HepG2 (cell line): Measurements from ENCODE around the gene BPIFB6. TPM values are rescaled to one million over a fixed set of nuclear protein-coding genes. Genes with fewer than 3 reads are reported as not detected.
A peak's percentile ranks its signal among the peaks of the same experiment; 100 is the strongest.

Experiments
- GTF3A ChIP-seq: sonication (generic); formaldehyde crosslinking; conservative IDR thresholded peaks from 2 replicates; pipeline ENCODE4 v1.4.0; 2020; ENCODE audit warnings: mild to moderate bottlenecking, missing genetic modification reagents
- HNRNPL ChIP-seq: fragments of 200-400 bp; formaldehyde crosslinking; IDR thresholded peaks from 2 replicates; pipeline ENCODE4 v1.6.1; 2017; ENCODE audit warnings: mild to moderate bottlenecking, low read depth, low read length
- HNRNPUL1 ChIP-seq: fragments of 200-400 bp; formaldehyde crosslinking; IDR thresholded peaks from 2 replicates; pipeline ENCODE4 v1.6.1; 2017; ENCODE audit warnings: low read depth, mild to moderate bottlenecking, low read length, moderate library complexity
- IRF1 ChIP-seq: sonication (generic); formaldehyde crosslinking; IDR thresholded peaks from 2 replicates; pipeline ENCODE4 v1.4.0; 2020; ENCODE audit warnings: low read depth, mild to moderate bottlenecking, missing genetic modification reagents
- IRX3 ChIP-seq: sonication (generic); formaldehyde crosslinking; IDR thresholded peaks from 2 replicates; pipeline ENCODE4 v1.8.1; 2023; ENCODE audit warnings: mild to moderate bottlenecking, low read depth, missing genetic modification reagents, borderline replicate concordance
- KAT8 ChIP-seq: IDR thresholded peaks from 2 replicates; pipeline ENCODE4 v1.6.1; 2016; ENCODE audit warnings: missing genetic modification reagents, missing compliant biosample characterization
- RARG ChIP-seq: sonication (generic); formaldehyde crosslinking; IDR thresholded peaks from 2 replicates; pipeline ENCODE4 v1.4.0; 2020; ENCODE audit warnings: low read depth, mild to moderate bottlenecking, missing genetic modification reagents
- RBFOX2 ChIP-seq: fragments of 200-400 bp; formaldehyde crosslinking; IDR thresholded peaks from 2 replicates; pipeline ENCODE4 v1.6.1; 2017; ENCODE audit warnings: low read depth, mild to moderate bottlenecking, low read length
- SMAD3 ChIP-seq: sonication (generic); formaldehyde crosslinking; IDR thresholded peaks from 2 replicates; pipeline ENCODE4 v1.4.0; 2020; ENCODE audit warnings: missing genetic modification reagents
- TAF15 ChIP-seq: fragments of 200-400 bp; formaldehyde crosslinking; IDR thresholded peaks from one replicate; pipeline ENCODE4 v1.6.1; 2018; ENCODE audit warnings: mild to moderate bottlenecking, low read depth, low read length; ENCODE audit not compliant: poor library complexity, severe bottlenecking
- ZKSCAN1 ChIP-seq: fragments of 150-350 bp; IDR thresholded peaks from 2 replicates; pipeline ENCODE4 v1.6.1; 2014; ENCODE audit warnings: low read length
- ZNF460 ChIP-seq: sonication (generic); formaldehyde crosslinking; IDR thresholded peaks from 2 replicates; pipeline ENCODE4 v1.5.1; 2020; ENCODE audit warnings: missing genetic modification reagents, mild to moderate bottlenecking, borderline replicate concordance
- ZNF549 ChIP-seq: sonication (generic); formaldehyde crosslinking; IDR thresholded peaks from 2 replicates; pipeline ENCODE4 v1.5.0; 2020; ENCODE audit warnings: missing genetic modification reagents
- ZNF605 ChIP-seq: sonication (generic); formaldehyde crosslinking; IDR thresholded peaks from 2 replicates; pipeline ENCODE4 v1.8.0; 2022; ENCODE audit warnings: mild to moderate bottlenecking, missing genetic modification reagents
- ZNF713 ChIP-seq: sonication (generic); formaldehyde crosslinking; IDR thresholded peaks from 2 replicates; pipeline ENCODE4 v1.4.0; 2020; ENCODE audit warnings: mild to moderate bottlenecking, missing genetic modification reagents
- ZNF724P ChIP-seq: sonication (generic); formaldehyde crosslinking; IDR thresholded peaks from 2 replicates; pipeline ENCODE4 v1.8.0; 2022; ENCODE audit warnings: missing genetic modification reagents, borderline replicate concordance
- ZNF740 ChIP-seq: sonication (generic); formaldehyde crosslinking; IDR thresholded peaks from 2 replicates; pipeline ENCODE4 v1.4.0; 2020; ENCODE audit warnings: missing genetic modification reagents
- ZSCAN21 ChIP-seq: sonication (generic); formaldehyde crosslinking; IDR thresholded peaks from 2 replicates; pipeline ENCODE4 v1.8.0; 2022; ENCODE audit warnings: mild to moderate bottlenecking, missing genetic modification reagents, moderate library complexity, borderline replicate concordance
- polyA plus RNA-seq, 8 experiments: library from polyadenylated mRNA; depleted of rRNA in 3 of 8; stranded (reverse) in 7 of 8; unstranded in 1 of 8; fragments of >200 nt; fragmentation: Illumina TruSeq in 4 of 8; extraction: Trizol in 4 of 8; gene quantifications; 2 replicates each; pipeline versions ENCODE4 v1.2.1 to v1.2.3, GENCODE V29; 2011 to 2016; ENCODE audit warnings: low read depth in 4 of 8, missing spikeins in 1 of 8, mixed read lengths in 1 of 8; ENCODE audit not compliant: insufficient read depth in 1 of 8
- total RNA-seq, 5 experiments: library from RNA; depleted of rRNA; stranded (reverse); fragments of >200 nt; fragmentation: Illumina TruSeq; extraction: Trizol; gene quantifications; 2 replicates each; pipeline ENCODE4 v1.2.3, GENCODE V29; 2016; ENCODE audit warnings: low read depth in 1 of 5
- TF ChIP-seq, protein P1 (sequence below): sonication (generic); formaldehyde crosslinking; IDR thresholded peaks from 2 replicates; pipeline ENCODE4 v1.5.1; 2020; ENCODE audit warnings: missing genetic modification reagents, mild to moderate bottlenecking, borderline replicate concordance
- TF ChIP-seq, protein P2 (sequence below): sonication (generic); formaldehyde crosslinking; conservative IDR thresholded peaks from 2 replicates; pipeline ENCODE4 v1.8.0; 2022; ENCODE audit warnings: low read depth, missing genetic modification reagents

Gene BPIFB6
- total and polyA plus RNA-seq, 2 of the 13 experiments (the other 11 are each of a cell fraction or from before 2014, with no cell fraction given), result 0.13 to 1.7 TPM

DNA sequence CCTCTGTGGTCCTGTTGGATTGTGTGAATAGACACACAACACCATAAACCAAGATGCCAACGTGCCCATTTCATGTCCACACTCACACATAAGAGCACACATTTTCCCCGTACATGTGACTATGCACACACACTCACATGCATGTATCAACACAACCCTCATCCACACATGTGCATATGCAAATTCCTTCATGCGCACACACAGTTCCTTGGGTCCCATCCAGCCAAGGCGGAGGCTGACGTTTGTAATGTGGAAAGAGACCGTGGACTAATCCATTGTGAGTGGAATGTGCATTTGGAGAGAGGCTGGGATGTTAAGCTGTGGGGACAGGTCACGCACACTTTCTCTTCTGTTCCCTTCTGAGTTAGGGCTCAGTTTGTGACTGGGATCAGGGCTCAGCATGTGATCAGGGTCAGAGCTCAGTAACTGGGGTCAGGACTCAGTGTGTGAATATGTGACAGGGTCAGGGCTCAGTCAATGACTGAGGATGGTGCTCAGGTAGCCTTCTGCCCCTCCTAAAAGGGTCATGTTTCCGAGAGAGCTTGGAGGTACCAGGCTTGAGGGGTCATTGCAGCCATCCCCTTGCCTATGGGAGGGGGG lies 24.6 kb upstream of the BPIFB6 start (continued):
- TF ChIP-seq, protein P1, sequence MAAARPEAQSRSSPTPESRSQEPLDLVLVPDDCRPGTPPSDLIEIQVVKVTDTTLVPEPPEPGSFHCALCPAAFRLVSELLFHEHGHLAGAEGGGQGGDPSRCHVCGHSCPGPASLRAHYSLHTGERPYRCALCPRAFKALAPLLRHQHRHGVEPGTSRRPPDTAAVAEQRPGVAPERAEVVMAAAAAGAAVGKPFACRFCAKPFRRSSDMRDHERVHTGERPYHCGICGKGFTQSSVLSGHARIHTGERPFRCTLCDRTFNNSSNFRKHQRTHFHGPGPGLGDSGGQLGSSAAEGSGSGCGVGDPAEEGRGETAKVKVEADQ (CRISPR knock-in tag), result no peak
- TF ChIP-seq ZNF460 (CRISPR knock-in tag) (no peak), ZSCAN21 (peak; percentile 100), RBFOX2 (no peak; the same call in 1 of the 2 replicates), KAT8 (no peak), ZNF724P (CRISPR knock-in tag) (no peak), GTF3A (CRISPR knock-in tag) (no peak), ZNF713 (CRISPR knock-in tag) (no peak; the same call in 1 of the 2 replicates), SMAD3 (0 out of 2 replicates have a peak, but pooled peaks have one; percentile 20), ZNF740 (CRISPR knock-in tag) (no peak), ZNF605 (CRISPR knock-in tag) (no peak), HNRNPUL1 (no peak), ZKSCAN1 (no peak), RARG (CRISPR knock-in tag) (no peak), IRX3 (CRISPR knock-in tag) (no peak; the same call in 1 of the 2 replicates), HNRNPL (no peak), TAF15 (no peak), IRF1 (CRISPR knock-in tag) (no peak), ZNF549 (CRISPR knock-in tag) (no peak)
- TF ChIP-seq, protein P2, sequence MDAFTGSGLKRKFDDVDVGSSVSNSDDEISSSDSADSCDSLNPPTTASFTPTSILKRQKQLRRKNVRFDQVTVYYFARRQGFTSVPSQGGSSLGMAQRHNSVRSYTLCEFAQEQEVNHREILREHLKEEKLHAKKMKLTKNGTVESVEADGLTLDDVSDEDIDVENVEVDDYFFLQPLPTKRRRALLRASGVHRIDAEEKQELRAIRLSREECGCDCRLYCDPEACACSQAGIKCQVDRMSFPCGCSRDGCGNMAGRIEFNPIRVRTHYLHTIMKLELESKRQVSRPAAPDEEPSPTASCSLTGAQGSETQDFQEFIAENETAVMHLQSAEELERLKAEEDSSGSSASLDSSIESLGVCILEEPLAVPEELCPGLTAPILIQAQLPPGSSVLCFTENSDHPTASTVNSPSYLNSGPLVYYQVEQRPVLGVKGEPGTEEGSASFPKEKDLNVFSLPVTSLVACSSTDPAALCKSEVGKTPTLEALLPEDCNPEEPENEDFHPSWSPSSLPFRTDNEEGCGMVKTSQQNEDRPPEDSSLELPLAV (CRISPR knock-in tag), result no peak
